ENCODE data around the gene CCDC192.

Gene CCDC192

DNA sequence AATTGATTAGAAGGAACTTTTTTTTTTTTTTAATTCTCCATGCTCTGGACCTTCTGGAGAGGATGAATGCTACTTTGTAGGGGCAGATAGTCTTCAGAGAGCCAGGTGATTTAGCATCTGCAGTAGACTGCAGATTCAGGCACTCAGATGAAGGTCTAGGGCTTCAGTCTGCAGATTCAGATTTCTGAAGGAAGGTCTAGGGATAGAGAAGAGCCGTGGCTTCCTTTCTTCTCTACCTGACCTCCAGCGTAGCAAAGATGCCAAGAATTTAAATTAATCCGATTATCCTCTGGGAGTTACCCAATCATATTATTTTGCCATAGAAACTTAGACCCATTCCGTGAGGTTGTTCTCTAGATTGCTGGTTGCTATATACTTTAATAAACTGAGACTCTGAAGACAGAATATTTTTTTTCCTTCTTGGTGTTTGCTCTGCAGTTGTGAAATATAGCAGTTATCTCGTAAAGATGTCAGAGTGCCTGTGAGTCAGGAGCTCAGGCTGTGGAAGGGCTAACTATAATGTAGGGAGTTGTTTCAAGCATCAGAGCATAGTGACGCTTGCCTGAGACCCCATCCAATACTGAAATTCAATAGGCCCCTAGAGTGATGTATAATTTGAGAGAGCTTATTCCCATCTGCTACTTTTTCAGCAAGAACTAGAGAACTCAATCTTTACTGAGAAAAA lies 247.7 kb downstream of the CCDC192 start:
- TF ChIP-seq, protein P1, sequence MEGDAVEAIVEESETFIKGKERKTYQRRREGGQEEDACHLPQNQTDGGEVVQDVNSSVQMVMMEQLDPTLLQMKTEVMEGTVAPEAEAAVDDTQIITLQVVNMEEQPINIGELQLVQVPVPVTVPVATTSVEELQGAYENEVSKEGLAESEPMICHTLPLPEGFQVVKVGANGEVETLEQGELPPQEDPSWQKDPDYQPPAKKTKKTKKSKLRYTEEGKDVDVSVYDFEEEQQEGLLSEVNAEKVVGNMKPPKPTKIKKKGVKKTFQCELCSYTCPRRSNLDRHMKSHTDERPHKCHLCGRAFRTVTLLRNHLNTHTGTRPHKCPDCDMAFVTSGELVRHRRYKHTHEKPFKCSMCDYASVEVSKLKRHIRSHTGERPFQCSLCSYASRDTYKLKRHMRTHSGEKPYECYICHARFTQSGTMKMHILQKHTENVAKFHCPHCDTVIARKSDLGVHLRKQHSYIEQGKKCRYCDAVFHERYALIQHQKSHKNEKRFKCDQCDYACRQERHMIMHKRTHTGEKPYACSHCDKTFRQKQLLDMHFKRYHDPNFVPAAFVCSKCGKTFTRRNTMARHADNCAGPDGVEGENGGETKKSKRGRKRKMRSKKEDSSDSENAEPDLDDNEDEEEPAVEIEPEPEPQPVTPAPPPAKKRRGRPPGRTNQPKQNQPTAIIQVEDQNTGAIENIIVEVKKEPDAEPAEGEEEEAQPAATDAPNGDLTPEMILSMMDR (conservative IDR thresholded peaks at IDR 0.05; ENCODE audit: low read length), result no peak
- no peak overlapping the region for H3K4me3 ChIP-seq (ENCODE audit: low read length)
- no peak for DNase-seq (ENCODE audit: low read depth)

DNA sequence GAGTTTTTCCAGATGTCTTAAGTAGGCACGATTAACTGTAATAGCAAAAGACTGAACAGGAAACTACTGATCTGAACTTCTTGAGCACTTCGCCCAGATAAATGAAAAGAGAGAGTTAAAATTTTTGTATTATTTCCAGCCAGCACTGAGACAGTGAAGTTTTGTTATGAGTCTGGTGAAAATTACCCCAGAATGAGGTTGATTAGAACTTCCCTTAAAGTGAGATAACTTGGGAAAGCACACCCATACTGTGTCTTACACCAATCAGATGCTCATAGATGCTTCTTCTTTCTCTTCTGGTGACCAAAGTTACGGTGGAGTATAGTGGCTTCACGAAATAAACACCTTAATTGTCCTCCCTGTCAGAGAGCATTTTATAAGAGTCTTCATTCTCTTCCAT lies 248.6 kb downstream of the CCDC192 start:
- H3K4me3 ChIP-seq (ENCODE audit: low read length), result no peak overlapping the region
- DNase-seq (ENCODE audit: low read depth), result no peak
- TF ChIP-seq, protein P1 (conservative IDR thresholded peaks at IDR 0.05; ENCODE audit: low read length), result no peak

DNA sequence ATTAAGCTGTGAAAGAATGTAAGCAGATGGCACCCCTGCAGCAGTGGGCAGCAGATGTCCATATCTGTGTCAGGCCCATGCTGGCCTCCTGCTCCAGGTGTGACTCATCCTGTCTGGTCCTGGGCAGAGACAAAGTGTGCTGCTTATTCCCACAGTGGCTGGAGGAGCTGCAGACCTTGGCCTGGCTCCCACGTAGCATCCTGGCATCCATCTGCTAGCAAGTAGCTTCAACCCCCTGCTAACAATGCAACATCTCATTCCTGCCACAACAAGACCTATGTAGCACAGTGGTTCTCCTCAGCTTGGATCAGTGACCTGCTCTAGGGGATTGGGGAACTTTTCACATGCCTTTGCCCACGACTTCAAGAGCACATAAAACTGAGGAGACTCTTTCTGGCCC lies 254.0 kb downstream of the CCDC192 start:
- peak; percentile 85 for DNase-seq (ENCODE audit: low read depth)
- no peak overlapping the region for H3K4me3 ChIP-seq (ENCODE audit: low read length)
- TF ChIP-seq, protein P1 (conservative IDR thresholded peaks at IDR 0.05; ENCODE audit: low read length), result peak; percentile 35

DNA sequence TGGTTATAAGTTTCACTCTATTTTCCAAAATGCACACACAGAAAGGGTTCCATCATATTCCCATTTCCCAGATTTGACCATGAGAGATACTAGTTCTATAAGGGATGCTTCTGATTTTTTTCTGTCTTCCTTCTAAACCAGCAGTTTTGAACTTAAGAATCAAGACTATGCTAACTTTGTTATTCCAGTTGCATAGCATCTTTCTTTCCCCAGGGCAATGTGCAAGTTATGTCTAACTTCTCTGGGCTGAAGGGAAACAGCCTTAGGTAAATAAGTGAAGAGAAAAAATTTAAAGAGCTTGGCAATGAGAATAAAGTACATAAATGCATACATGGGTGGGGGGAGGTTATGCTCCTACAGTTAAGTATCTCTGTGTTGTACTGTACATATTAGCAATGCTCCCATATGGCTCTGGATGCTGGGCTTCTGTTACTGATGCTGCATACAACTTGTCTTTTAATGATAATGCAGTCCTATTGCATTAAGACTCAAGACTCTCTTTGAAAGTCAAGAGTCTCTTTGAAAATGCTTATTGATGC lies 254.6 kb downstream of the CCDC192 start:
- TF ChIP-seq, protein P1 (conservative IDR thresholded peaks at IDR 0.05; ENCODE audit: low read length), result no peak
- DNase-seq (ENCODE audit: low read depth), result no peak
- H3K4me3 ChIP-seq (ENCODE audit: low read length), result no peak overlapping the region

DNA sequence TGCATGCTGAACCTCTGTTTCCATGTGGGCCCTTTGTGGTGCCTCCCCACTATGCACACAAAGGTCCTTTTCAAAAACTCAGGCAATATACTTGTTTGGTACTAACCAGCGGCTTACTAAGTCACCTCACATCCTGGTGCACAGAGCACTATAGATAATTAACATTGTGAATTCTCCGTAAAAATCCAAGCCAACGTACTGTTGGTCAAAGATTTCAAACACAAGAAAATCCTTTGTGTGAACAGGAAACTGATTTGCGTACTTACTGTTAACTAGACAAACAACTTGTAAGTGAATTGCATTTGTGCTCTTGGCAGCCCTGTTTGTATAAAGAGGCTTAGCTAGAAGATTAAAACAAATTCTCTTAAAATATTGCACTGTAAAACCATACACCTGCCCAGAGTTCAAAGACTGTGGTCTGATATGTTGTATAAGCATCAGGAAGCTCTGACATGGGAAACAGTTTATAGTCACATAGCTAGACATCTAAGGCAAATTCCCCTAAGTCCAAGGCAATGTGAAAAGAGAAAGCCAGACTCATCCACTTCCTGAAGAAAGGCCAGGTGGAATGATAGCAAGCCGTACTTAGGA lies 255.3 kb downstream of the CCDC192 start:
- DNase-seq (ENCODE audit: low read depth), result no peak
- TF ChIP-seq, protein P1 (conservative IDR thresholded peaks at IDR 0.05; ENCODE audit: low read length), result no peak
- H3K4me3 ChIP-seq (ENCODE audit: low read length), result no peak overlapping the region

DNA sequence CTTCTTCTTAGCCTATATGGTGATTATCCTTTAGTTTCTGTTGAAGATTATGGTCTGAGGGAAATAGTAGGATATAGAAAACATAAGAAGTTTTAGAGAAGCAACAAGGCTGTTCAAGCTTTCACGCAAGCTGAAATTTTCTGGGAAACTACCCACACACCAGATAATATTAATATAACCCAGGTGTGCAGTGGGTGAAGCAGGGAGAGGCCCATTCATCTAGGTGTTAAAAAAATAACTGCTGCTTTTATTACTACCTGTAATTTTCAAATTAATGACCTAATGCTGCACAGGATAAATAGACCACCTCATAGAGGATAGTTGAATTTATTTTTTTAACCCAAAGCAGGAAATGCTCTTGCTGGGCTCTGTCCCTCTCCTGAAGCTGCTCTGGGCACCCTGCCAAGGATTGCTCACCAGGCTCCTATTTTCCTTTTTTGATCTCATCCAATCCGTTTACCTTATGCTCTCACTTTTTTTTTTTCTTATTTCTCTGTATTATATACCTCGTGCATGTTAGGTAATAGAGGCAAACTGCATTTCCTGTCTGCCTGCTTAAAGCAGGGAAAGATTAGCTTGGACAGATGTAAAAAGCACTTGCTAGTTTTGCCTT lies 256.1 kb downstream of the CCDC192 start:
- TF ChIP-seq, protein P1 (conservative IDR thresholded peaks at IDR 0.05; ENCODE audit: low read length), result no peak
- peak; percentile 62 for DNase-seq (ENCODE audit: low read depth)
- H3K4me3 ChIP-seq (ENCODE audit: low read length), result no peak overlapping the region

Data from AG10803 (cell line).